Fibroblast of skin of back (primary cell): ENCODE data around the gene EPB41L2.
A peak's percentile ranks its signal among the peaks of the same experiment; 100 is the strongest.
"Not testable (repeated sequence)": the region's sequence is repeated elsewhere in the genome, so short reads cannot be mapped to it uniquely, and the experiment has no call there.

ENCODE experiments used
- DNase-seq: peaks from one replicate; pipeline ENCODE4 v3.0.0-alpha.2; 2013

Gene EPB41L2

DNA sequence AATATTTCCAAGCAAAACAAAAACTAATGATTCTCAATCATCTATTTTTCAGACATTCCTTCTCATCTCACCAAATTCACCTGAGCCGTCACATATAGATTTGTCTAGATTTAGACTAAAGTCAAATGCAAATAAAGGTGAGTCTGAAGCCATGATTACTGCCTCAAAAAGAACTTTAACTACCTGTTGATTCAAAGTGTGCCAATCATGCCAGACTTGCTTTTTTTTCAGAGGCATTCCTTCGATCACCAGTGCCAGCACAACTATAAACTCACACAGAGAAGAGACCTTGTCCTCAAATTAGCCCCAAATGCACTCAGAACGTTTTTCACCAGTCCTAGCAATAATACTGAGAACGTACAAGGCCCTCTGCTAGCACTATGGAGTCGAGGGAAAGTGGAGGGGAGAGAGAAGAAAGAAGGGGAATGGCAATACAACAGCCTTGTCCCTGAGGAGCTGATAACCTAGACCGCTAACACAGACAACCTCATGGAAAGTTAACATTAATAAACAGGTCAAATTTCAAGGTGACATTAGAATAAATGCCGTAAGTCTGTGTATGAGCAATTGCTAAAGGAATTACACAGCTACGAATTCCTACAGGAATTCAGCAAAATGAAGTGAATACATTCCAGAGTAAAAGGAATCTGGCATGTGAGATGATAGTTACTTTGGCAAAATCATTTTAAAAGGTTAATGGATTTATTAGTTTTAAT, 60.9 kb downstream of the EPB41L2 start:
- peak; percentile 32 for DNase-seq

DNA sequence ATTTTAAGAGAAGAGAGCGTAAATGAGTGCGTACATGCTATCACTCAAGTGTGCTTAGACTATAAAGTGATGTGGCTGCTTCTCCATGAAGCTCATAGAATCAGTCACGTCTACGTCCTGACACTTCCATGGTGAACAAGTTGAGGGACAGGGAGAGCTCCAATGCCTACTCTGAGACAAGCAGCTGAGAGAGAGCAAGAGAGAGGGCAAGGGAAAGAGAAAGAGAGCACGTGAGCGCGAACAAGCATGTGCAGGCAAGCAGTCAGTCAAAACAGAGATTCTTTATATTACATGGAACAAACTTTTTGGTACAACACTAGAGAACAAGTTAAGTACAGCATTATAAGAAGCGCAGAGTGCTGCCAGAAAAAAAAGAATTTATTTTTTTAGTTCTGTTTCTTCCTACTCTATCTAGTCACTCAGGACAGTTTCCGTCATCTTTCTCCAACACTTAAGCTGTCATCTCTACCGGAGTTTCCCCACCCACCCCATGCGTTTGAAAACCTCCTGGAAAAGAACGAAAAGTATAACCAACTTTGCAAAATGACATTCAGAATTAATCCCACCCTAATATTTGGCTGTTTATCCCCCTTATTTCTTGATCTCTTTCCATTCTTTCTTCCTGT, 61.8 kb downstream of the EPB41L2 start:
- no peak for DNase-seq

DNA sequence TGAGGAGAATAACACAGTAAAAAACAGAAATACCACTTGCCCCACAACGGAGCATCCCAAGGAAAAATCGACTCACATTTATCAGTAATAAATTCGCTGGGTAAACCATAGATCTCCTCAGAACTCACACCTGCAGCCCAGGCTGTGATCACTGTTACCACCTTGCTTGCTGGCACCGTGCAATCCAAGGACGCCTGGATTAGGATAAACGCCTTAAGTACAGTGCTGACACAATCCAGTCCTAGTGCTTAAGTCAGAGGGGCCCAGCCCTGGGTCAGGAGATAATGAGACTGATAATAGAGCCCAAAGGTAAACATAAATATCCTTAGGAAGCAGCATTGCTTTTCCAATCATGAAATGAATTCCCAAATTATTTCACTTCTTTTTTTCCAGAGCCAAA, 62.5 kb downstream of the EPB41L2 start:
- no peak for DNase-seq

DNA sequence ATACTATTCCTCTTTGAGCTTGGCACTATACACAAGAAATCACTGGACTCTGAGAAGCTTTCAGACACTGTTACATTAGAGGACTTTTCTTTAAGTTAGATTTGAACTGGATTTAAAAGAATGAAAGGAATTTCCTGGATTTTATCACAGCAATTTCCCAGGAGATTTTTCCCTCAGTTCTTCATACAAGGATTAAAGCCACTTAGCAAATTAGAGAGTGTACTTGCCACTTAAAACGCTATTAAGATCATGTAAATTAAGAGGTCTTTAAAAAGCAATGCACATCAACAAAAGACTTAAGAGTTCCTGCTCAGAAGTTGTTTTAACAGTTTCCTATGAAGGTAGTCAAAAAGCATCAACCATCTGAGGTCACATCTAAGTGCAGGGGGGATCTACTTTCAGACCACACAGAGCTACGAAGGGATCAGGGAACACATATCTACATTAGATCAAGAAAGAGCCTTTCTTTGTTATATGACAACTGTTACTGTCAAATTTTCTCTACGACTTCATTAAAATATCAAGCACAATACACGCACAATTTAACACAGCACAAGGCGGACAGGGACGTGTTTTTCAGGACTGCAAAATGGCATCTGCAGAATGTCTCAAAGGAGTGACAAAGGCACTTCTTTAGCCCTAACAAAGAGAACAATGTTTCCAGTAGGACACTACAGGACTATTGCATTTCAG, 65.8 kb downstream of the EPB41L2 start:
- DNase-seq = peak; percentile 76

DNA sequence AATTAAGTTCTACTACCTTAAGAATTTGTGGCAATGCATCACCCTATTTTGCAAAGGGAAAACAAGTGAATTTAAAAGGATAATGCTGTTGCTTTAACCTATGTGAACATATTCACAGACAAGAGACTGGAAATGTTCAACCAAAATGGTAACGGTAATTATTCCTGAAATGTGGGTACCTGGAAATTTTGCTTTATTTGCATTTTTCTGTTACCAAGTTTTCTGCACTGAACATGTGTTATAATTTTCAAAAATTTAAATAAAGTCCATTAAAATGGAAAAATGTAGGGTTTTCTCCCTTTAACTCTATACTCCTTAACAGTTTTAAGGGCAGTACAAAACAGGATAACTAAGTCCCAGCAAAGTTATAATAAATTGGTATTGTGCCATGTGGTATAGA, 66.4 kb downstream of the EPB41L2 start:
- DNase-seq = no peak

DNA sequence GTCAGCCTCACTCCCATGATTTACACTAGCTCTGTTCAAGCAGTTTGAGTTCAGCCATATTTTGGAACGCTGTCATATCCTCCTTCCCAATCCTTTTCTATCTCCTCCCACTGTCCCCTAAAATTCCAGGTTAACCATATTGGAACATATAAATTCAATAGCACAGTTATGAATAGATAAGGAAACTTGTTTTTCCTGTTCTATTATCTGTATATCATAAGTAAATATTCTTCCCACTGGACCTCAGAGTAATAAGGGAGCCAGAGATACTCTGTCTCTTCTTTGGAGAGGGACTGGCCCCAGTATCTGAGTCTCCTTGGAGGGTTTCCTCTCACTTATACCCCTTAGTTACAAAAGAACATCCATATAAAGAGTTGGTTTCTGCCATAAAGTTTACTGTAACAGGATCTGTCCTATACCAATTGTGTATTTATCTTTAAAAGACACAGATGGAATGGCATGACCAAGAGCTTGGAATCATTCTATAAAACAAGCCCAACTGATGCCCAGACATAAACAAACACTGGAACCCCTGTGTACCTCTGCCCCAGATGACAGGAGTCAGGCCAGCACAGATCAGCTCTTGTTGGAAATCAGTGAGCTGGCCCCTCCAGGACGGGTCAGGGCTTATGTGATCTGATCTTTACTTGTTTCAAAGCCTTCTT, 67.1 kb downstream of the EPB41L2 start:
- DNase-seq = no peak

DNA sequence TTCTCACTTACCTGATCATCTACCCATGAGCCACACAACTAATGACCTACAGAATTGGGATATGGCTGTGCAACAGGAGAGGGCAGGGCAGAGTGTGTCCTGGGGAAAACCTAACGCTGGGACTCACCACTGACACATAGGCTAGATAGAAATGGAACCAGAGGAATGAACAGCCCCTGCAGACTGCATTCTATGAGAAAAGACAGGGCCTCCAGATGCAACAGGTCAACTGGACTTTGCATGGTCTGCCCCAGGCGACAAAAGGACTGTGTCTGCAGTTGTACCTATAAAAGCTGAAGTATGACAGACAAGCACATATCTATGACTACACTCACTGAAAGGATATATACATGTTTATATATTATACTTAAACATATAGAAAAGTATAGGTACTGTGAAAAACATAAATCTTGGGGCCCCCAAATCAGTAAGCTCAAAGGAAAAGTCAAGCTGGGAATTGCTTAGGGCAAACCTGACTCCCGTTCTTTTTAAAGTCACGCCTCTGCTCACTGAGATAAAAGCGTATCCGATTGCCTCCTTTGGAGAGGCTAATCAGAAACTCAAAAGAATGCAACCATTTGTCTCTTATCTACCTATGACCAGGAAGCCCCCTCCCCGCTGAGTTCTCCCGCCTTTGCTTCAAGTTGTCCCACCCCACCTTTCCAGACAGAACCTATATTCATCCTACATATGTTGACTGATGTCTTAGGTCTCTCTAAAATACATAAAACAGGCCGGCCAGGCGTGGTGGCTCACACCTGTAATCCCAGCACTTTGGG, 68.5 kb downstream of the EPB41L2 start:
- no peak for DNase-seq

DNA sequence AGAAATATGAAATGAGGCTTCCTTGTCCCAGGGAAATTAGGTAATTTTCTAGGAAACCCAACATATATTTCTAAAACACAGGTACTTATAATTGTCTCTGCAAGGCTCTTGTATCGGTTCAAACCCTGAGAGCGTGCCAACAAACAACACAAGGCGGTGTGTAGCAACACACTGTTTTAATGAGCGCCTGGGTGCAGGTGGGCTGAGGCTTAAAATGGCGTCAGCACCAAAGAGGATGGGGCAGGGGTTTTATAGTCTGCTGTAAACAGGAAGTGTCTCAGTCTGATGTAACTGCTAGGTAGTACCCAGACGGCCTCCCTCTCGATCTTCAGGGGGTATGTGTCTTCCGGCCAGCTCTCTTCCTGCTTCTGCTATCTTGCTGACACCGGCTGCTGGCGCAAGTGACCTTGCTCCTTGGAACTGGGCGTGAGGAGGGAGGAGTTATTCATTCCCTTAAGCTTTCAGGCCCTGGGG, 69.7 kb downstream of the EPB41L2 start:
- DNase-seq = no peak

DNA sequence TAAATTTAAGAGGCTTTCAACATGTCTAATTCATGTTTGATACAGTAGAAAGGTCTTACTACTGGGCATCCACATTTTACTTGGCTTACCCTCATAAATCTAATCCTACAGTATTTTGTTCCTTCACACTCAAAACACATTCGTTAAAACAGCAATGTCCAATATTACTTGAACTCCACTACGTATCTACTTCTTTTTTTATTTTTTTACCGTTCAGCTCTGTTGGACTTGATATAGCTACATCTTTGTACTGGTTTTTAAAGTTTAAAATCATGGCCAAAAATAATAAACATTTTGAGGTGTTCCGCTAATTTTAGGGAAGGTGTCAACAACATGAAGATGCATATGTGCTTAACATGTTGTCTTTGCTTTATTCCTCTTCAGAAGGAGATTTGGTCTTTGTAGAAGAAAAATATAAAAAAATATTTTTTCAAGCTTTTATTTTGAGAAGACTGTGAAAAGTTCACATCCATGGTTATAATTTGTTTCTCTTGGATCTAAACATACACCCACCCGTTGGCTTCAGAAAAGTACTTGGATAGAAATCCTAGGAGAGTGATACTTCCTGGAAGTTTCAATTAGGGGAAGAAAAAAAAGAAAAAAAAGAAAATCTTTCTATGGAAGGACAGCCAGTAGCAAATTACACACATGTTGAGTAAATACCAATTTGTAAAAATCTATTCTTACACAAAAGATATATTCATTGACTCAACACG, 71.5 kb downstream of the EPB41L2 start:
- no peak for DNase-seq

DNA sequence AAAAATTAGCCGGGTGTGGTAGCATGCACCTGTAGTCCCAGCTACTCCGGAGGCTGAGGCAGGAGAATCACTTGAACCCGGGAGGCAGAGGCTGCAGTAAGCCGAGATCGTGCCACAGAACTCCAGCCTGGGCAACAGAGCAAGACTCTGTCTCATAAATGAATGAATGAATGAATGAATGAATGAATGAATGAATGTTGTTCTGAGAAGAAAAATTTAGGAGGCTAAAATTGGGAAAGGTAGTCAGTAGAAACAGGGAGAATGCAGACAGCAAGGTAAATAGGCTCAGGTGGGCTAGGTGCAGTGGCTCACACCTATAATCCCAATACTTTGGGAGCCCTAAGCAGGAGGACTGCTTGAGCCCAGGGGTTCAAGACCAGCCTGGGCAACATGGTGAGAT, 75.5 kb downstream of the EPB41L2 start:
- not testable (repeated sequence) for DNase-seq

DNA sequence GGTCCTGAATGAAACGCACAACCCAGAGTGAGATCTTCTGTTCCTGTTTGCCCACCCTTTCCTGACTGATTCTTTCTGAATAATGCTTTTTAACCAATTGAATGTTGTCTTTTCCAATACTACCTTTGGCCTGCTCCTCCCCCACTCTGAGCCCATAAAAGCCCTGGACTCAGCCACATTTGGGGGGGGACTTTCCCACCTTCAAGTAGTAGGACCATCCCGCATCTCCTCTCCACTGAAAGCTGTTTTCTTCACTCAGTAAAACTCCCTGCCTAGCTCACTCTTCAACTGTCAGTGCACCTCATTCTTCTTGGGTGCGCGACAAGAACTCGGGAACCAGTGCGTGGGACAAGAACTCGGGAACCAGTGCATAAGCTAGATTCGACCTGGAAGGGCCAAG, 77.9 kb downstream of the EPB41L2 start:
- DNase-seq = no peak

DNA sequence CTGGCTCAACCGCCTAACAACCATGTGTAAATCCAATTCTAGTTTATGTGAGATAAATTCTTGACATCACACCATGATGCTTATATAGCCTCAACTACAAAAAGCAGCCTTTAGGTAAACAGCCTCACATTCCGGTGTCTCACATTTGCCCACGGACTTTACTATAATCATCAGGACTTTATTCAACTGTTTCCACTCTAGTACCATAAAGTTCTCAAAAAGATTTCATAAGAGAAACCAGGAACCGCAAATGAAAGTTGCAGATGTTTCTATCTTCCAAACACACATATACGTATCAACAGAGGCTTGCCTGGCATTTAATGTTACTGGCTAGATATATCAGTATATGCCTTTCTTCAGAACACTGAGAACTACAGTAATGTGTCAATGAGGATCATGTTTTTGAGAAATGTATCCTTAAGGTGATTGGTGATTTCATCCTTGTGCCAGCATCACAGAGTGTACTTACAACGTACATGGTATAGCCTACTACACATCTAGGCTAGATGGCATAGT, 80.0 kb downstream of the EPB41L2 start:
- DNase-seq = no peak

DNA sequence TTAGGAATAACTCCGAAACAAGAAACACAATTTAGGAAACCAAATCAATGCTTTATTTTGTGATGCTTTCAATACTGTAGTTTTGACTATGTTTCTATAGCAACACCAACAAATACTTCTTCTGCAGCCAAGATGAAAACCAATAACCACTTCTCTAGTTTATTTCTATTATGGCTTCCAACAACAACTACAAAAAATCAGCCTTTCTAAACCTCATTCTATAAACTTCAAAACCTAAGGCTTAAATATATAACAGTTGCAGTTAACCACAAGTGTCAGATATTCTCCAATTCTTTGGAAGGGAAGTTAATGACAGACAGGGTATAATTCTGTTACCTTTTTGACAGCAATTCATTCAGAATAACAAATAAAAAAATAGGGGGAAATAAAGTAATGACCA, 80.9 kb downstream of the EPB41L2 start:
- DNase-seq = no peak

DNA sequence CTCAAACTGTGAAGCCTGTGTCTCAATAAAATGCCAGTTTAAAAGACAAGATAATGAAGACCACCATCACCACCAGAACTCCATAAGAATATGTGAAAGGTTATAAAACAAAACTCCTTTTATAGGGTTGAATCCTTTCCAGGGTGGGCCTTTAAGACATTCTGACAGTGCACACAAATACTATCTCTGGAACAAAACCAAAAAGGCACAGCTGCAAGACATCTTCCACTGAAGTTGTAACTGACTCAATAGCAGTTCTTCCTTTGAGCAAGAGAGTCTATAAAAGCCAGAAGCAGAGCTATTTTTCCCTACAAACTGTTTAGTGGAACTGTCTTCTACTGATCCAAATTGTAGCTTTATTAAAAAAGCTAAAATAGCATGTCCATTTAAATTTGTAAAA, 81.6 kb downstream of the EPB41L2 start:
- no peak for DNase-seq

DNA sequence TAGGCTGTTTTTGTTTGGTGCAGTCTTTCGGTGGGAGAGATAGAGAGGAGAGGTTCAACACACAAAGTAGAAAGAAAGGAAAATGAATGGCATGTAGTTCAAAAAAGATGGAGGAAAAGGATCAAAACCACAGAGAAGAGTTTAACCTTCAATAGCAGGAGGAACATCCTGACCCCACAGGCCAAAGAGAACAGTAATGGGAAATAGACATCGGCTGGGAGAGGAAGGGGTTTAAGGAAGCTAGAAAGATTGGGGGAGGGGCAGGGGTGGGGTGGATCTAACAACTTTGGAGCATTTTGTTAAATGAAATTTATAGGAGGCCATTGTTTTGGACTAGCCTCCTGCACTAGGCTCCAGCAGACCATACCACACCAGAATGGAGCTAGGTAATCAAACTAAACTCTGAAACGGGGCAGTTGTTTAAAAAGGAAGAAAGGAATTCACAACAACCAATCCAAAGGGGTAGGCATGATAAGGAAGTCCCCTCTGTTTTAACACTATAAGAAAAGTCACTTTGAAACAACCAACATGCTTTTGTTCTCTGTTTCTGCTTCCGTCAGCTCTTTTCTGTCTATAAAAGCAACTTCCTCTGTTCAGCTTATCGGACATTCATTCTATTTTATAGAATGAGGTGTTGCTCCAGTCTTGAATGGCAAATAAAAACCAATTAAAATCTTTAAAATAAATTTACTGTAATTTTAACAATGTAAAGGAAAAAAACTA, 82.6 kb downstream of the EPB41L2 start:
- no peak for DNase-seq

DNA sequence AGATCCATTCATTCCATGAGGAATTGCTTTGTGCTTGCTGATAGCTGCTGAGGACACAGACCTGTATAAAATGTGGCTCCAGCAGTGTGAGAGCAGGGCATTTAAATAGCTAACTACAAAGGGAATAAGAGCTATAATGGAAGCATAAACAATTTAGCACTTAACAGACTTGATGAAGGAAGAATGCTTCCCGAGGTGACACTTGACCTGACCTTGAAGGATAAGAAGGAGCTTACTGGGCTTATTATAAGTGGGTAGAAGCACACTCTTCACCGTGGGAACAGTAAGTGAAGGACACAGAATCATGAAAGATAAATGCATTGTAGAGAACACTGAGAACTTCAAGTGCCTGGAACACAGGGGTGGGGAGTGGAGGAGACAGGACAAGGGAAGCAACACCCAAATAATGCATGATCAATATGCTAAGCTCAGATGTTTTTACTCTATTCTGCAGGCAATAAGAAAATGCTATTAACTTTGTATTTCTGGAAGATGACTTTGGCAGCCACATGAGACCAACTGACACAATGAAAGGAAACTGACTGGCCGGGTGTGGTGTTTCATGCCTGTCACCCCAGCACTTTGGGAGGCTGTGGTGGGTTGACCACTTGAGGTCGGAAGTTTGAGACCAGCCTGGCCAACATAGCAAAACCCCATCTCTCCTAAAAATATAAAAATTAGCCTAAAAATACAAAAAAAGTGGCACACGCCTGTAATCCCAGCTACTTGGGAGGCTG, 84.2 kb downstream of the EPB41L2 start:
- no peak for DNase-seq

DNA sequence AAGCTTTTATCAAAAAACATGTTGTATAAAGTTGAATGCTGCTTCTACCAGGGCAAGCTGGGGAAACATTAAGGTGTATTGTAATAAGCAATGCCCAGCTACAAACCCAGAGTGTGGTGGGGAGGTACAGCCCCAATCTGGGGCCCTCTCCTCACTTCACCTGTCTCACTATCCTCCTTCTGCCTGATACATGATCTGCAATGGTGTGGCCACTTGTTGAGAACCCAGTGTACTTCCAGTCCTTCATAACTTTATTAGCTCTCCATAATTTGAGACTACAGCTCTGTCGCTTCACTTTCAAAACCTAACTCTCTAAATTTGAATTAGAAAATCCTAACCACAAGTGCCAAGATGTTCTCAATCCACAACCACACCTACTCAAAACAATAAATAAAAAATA, 84.9 kb downstream of the EPB41L2 start:
- no peak for DNase-seq

DNA sequence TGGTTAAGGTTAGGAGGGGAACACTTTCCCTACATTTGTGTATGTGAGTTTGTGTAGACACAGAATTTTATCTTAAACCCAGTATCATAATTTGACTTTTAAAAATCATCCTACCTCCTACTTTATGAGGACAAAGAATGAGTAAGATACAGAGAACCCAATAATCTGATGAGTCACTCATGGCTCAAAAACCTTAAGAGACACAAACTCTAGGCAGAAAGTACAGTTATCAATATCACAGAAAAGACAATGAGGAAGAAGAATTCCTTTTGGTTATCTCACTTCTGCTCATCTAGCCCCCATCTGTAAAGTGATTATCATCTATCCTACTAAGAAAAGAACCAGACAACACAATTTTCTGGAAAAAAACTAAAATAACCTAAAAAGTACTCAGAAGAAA, 87.7 kb downstream of the EPB41L2 start:
- DNase-seq = peak; percentile 36

DNA sequence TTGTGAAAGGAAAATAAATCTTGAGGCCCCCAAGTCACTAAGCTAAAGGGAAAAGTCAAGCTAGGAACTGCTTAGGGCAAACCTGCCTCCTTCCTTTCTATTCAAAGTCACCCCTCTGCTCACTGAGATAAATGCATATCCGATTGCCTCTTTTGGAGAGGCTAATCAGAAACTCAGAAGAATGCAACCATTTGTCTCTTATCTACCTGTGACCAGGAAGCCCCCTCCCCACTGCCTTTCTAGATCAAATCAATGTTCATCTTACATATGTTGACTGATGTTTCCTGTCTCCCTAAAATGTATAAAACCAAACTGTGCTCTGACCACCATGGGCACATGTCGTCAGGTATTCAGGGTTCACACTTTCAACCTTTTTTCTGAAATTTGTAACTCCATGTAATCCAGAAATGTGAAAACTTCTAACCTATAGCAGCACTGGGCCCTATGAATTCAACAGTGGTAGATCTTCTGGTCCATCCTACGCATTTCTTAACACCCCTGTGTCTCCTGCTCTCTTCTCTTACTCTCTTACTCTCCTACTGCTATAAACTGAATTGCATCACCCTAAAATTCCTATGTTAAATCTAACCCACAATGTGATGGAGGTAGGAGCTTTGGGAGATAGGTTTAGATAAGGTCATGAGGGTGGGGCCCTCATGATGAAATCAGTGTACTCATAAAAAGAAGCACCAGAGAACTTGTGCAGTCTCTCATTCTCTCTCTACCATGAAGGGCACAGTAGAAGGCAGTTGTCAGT, 89.3 kb downstream of the EPB41L2 start:
- DNase-seq = no peak
